ENCODE results near the gene P2RY6.

Gene P2RY6

DNA sequence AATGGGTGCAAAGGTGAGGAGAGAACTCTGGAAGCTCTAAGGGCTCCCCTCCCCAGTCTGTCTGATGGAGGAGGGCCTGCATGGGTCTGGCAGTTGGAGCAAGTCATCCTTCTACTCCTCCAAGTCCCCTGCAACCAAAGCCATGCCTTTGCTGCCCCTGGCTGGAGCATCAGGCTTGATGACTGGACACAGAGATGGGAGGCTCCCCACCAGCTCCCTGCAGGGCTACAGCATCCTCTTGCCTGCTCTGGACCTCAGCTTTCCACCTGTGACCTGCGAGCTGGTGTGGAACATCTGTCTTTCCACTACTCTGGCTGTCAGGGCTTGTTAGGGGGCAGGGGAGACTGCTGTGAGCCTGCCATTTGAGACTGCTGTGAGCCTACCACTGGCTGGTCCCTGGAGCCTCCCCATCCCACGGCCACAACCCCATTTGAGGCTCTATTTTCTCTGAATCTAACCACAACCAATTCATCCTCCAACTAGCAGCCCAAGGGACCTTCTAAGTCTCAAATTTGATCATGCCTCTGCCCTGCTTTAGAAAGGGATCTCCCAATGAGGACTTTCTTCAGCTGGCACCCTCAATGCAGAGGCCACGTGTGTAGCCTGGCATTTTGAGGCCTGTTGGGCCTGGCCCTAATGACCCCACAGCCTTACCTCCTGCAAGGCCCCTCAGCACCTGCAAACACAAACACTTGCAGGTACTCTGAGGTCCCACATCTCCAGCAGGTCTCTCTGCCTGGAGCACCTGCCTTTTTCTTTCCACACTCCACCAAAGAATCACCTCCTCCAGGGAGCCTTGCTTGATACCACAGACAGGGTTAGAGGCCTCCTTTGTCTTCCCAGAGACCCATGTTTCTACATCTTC lies 9.9 kb downstream of the P2RY6 start:
- no peak for DNase-seq

DNA sequence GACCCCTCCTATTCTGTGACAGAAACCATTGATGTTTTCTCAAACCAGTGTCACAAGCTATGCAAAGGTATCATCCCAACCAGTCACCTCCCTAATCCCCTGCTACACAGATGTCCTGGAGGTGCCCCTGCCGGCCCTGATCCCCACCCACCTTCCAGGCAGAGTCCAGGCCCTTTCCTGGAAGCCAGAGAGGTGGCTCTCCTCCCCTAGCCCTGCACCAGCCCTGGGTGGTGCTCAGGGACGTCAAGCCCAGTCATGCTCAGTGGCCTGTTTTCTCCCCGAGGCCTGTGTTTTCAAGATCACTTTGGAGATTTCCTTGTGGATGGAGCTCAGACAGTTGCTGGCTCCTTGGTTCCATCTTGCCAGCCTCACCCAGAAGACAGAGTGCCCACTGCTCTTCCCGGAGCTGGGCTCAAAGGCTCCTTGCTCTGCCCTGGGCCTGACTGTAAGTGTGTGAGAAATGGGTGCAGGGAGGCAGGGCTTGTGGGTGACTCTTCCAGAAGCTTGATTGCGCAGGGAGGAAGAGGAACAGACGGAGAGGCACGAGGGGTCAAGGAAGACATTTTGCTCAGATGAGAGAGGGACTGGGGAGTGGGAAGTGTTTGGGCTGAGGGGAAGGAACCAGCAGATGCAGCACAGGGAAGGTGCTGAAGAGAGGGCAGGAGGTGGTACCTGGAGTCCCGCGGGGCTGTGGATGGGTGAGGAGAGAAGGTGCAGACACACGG lies 11.3 kb downstream of the P2RY6 start:
- DNase-seq: no peak

DNA sequence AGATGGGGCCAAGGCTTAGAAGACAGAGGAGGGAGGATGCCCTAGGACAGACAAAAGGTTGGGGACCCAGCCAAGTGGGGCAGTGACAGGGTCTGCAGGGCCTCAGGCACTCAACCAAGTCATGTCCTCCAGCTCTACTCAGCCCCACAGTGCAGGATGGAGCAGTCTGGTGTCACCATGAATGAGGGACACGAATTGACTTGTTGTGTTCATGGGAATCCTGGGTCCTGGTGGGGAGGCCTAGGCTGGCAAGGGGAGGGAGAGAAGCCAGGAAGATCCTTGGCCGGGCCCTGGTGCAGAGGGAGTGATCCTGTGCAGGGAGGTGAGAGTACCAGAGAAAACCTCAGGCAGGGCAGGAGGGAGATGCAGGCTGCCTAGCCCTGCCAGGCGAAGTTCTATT lies 12.0 kb downstream of the P2RY6 start:
- no peak for DNase-seq

- DNase-seq: no peak
Observed at GRCh38 chr11:73285721-73286120, 13.6 kb downstream of the P2RY6 start.

DNA sequence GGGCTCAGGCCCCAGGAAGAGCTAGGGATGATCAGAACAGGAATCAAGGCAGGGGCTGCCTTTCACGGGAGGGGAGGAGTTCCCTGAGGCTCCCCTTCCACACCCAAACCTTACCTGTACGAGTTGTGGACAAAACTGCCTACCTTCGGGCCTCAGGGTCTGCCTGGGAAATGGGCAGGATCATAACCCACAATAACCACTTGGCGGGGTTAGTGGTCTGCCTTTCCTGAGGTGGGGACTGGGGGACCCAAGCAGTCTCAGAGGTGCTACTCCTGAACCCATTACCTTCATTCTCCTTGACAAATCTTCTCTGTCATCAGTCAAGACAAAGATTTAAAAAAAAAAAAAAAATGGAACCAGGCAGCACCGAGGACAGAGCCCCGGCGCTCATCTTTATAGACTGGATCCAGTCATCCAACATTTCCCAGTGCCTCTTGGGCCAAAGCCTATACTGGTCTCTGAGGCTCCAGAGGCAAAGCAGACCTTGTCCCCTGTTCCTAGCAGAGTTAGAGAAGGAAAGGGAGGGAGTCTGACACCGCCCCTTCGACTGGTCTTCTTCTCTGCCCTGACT lies 14.2 kb downstream of the P2RY6 start:
- DNase-seq: no peak

DNA sequence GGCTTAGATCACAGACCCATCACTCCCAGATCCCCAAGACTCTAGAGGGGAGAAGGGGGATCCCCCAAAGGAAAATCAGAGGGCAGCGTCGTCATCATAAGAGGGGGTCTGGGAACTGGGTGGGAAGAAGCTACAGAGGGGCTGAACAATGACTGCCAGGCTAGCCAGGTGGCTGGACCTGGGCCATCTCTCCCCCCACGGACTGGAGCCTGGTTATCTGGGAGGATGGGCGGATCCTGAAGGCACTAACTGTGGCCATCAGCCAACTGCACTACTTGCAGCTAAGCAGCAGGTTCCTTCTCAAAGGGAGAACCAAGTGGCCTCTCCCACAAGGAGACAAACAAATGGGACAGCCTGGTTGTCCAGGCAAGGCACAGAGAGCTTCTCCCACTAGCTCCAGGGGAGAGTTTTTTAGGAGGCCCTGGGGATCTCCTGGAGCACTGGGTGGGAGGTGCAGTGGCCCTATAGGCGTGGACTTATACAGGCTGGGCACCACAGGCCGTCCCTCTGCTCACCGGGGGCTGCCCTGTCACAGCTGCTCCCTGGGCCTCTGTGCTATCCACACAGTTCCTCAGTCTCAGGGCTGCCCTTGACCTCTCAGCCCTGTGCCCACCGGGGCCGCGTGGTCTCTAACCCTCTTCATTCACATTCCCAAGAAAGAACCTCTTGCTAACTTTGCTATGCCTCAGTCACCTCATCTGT lies 15.4 kb downstream of the P2RY6 start:
- DNase-seq: no peak

DNA sequence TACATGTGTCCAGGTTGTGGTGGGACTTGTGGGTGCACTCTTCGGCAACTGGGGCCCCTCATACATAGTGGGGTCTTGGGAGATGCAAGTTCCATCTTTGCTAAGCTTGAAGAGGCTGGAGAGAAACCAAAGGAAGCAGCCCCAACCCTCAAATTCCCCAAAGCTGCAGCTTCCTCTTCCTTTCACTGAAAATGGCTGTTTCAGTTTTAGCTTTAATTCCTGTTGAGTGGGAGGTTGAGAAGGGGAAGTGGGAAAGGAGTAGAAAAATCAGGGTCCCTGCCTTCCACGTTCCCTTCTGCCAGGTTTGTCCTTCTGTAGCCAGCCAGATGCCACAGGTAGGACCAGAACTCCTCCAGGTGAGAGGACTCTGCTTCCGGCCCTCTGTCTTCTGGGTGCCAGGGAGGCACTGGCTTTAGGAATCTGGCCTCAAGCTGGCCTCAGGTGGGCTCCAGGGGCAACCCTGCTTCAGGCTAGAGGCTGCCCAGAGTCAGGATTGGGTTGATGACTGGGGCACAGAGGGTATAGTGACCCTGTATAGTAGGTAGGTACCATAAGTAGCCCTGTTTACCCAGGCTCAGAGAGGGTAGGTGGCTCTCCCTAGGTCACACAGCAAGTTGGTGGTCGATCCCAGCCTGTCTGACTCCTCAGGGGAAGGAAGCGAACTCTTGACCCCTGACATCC lies 16.2 kb downstream of the P2RY6 start:
- DNase-seq: no peak

DNA sequence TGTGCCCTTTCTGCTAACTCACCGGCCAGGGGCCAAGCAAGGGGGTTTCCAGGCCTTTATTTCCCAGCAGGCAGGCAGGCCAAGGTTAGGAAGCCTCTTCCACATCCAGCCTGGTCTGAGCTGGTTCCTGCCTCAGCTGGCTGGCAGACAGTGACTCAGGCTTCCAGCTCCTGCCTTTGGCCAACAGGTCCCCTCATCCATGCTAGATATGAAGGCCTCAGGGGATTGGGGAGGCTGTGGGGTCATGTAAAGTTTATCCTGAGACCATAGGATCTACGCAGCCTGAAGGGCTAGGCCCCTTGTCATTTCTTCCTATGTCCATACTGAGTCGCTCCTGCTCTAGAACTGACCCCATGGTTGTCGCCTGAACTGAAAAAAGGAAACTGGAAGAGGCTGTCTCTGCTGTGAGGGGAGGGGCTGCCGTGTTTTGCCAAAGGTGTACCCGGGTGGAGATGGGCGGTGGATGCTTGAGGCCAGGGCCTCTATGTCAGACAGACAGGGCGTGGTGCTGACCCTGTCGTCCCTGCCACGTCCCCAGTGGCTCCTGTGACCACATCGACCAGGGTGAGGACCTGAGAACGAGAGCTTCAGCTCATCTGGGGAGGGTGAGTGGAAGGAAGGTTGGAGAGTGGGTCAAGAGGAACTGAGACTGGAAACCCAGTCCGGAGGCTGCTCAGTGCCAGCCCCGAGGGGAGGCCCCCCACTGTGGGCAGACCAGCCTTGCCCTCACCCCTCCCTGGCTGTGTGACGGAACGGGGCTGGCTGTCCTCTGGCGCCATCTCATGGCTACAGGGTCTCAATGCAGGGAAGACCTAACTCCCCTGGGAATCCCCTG lies 17.0 kb downstream of the P2RY6 start:
- DNase-seq: peak; percentile 28

DNA sequence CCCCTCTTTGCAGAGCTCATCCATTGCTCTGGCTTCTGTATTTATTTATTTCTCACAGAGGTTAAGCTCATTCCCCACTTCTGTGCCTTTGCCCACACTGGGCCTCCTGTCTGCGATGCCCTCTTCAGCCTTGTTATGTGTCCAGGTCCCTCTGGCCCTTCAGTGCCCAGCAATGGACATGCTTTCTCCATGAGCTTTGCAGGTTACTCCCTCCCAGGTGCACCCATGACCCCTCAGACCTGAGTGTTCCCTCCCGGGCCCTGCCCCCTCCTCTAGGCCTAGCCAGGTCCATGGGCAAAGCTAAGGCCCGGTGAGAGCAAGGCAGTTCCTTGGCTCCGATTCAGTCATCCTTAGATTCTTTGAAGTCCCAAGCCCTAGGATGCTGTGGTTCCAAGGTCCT lies 18.4 kb downstream of the P2RY6 start:
- DNase-seq: no peak

DNA sequence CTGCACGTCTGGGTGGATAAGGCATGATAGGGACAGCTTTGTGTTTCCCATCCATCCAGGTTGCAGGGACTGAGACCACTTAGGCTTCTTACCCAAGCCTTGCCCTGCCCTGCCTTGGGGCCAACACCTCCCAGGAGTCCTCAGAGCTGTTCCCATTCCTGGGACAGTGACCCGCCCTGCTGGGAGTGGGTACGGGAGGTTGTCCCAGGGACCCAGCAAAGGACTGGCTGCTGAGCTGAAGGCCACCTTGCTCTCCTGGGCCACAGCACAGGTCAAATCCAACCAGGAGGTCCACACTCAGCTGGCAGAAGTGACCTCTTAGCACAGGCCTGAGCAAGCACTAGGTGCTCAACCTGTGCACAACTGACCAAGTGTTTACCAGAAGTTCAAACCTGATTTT lies 19.1 kb downstream of the P2RY6 start:
- no peak for DNase-seq

DNA sequence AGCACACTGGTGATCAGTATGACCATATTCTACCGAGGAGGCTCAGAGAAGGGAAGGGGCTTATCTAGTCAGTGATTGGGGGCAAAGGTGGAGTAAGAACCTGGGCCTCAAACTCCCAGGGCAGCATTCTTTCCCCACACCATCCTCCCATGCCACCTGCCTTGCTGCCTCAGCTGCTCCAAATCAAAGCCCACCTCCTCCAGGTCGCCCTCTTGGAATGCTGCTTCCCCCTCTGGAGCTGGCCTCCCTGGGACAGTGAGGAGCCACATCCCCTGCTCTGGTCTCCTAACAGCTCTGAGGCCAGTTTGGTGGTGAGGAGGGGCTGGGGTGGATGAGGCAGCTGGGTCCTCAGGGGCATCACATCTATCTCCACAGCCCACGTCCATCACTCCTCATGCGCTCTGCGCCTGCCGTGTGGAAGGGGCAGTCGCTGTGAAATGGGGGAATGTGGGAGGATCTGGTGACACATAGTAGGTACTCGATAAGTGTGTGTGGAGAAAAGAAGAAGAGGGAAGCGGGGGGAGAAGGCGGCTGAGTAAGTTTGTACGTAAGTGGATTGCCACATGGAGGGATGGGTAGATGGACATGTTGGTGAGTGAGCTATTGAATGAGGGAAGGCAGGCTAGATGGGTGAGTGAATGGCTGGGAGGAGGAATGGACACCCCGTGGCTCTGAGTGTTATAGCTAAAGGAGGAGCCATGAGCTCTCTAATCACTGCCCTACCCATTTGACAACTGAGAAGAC lies 19.8 kb downstream of the P2RY6 start:
- DNase-seq: no peak

DNA sequence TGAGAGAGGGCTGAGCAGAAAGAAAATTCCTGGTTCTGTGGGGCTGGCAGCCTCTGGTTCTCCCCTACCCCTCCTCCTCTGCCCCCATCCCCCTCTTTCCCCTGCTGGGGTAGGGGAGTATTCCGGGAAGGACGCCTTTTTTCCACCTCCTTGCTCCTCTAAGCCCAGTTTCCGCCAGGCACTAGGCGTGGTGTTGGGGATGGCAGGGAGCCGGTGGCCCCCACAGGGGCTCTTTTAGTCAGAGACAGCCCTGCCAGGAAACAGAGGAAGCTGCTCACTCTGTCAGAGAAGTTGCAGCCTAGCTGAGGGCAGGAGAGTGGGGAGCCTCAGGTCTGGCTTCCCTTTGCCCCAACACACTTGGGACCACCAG lies 20.4 kb downstream of the P2RY6 start:
- no peak for DNase-seq

GRCh38 chr11:73293356-73293936 lies 21.3 kb downstream of the P2RY6 start:
- DNase-seq: no peak

DNA sequence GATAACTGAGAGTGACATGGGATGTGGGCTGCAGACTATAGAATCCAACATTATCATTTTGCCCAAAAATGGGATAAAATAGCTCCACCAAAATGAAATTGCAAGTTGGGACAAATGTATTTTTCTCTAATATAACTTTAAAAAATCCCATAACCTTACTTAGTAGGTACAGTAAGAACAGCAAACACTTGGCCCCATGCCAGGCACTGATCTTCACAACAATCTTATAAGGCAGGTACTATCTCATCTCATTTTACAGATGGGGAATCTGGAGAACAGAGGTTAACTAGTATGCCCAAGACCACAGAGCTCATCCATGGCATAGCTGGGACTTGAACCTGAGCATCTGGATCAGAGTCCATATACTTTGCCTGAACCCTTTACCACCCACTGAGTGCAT lies 22.5 kb downstream of the P2RY6 start:
- DNase-seq: no peak

- peak; percentile 71 for DNase-seq
Observed at GRCh38 chr11:73295241-73295995, 23.3 kb downstream of the P2RY6 start.

GRCh38 chr11:73295996-73296318 lies 23.8 kb downstream of the P2RY6 start:
- no peak for DNase-seq

- no peak for DNase-seq
Observed at GRCh38 chr11:73296501-73297230, 24.5 kb downstream of the P2RY6 start.

DNA sequence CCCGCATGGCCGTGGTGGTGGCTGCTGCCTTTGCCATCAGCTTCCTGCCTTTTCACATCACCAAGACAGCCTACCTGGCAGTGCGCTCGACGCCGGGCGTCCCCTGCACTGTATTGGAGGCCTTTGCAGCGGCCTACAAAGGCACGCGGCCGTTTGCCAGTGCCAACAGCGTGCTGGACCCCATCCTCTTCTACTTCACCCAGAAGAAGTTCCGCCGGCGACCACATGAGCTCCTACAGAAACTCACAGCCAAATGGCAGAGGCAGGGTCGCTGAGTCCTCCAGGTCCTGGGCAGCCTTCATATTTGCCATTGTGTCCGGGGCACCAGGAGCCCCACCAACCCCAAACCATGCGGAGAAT lies 25.1 kb downstream of the P2RY6 start:
- no peak for DNase-seq

DNA sequence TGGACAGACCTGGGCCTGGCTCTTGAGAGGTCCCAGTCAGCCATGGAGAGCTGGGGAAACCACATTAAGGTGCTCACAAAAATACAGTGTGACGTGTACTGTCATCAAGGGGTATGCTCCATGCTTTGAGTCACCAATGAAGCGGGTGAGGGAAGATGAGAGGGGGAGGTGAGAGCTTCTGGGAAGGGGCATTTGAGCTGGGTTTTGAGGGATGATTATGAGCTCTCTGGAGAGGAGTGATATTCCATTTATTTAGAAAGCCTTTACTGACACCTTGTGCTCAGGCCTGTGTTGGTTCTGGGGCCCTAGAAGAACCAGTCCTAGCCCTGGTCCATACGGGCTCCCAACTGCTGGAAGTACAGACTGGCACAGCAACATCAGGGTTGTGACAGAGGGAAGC lies 25.6 kb downstream of the P2RY6 start:
- DNase-seq: no peak

- DNase-seq: no peak
Observed at GRCh38 chr11:73298233-73298632, 26.1 kb downstream of the P2RY6 start.

Measured in stimulated activated CD4-positive, alpha-beta T cell treated with anti-CD3 and anti-CD28 coated beads, Interleukin-12 subunit alpha, Interleukin-12 subunit beta, amount 100 ng/mL, for 4 hours (primary cell).